Esophagus squamous epithelium (tissue), 5 donors: ENCODE measurements around the gene BTBD10. TPM values are rescaled to one million over a fixed set of nuclear protein-coding genes. Genes with fewer than 3 reads are reported as not detected.

Experiments used
- DNase-seq: peaks from one replicate; lab custom pipeline; 2025; lab: John Stamatoyannopoulos, UW
- H3K27ac ChIP-seq, 4 donors: fragments of 200-600 bp; sonication (generic); one replicate each; pipeline ENCODE4 v1.5.1; 2016 to 2019; ENCODE audit warnings: mild to moderate bottlenecking in 1 of 4
- H3K27me3 ChIP-seq, 4 donors: fragments of 200-600 bp; sonication (generic); 1 replicate in 3 of 4; 2 replicates in 1 of 4; pipeline versions ENCODE4 v1.5.1 to v1.6.0; 2017 to 2021; ENCODE audit warnings: antibody characterized with exemption in 1 of 4
- H3K36me3 ChIP-seq, 3 donors: fragments of 200-600 bp; sonication (generic); one replicate each; pipeline ENCODE4 v1.5.1; 2016 to 2019
- H3K4me1 ChIP-seq, 3 donors: fragments of 200-600 bp; sonication (generic); one replicate each; pipeline ENCODE4 v1.5.1; 2017 to 2019
- H3K4me3 ChIP-seq, 4 donors: fragments of 200-600 bp; sonication (generic); 1 replicate in 3 of 4; 2 replicates in 1 of 4; pipeline ENCODE4 v1.5.1; 2016 to 2019; ENCODE audit warnings: mild to moderate bottlenecking in 2 of 4, moderate library complexity in 1 of 4
- H3K9me3 ChIP-seq, 3 donors: fragments of 200-600 bp; sonication (generic); one replicate each; pipeline ENCODE4 v1.5.1; 2016 to 2019
- CTCF ChIP-seq, 6 experiments: fragments of 450-650 bp in 4 of 6; fragments of 200-600 bp in 2 of 6; sonication (generic) in 2 of 6; IDR thresholded peaks; one replicate each; pipeline ENCODE4 v1.5.1; 2016 to 2019; ENCODE audit warnings: antibody characterized with exemption in 6 of 6, mild to moderate bottlenecking in 4 of 6, moderate library complexity in 4 of 6
- POLR2A ChIP-seq, 4 donors: fragments of 450-650 bp; IDR thresholded peaks; one replicate each; pipeline ENCODE4 v1.6.1; 2017; ENCODE audit warnings: antibody characterized with exemption in 4 of 4, mild to moderate bottlenecking in 4 of 4, moderate library complexity in 3 of 4
- WGBS, 2 donors: methylation state at CpG; one replicate each; pipeline ENCODE4 v1.1.5; 2018; 5-methylcytosine and 5-hydroxymethylcytosine counted together
- intact Hi-C: fragments of 100-400 bp; cut with DNase I; formaldehyde crosslinking; loops from one replicate; pipeline ENCODE4 v1.15.0; 2022
- total RNA-seq, 4 donors: library from RNA; depleted of rRNA; stranded (reverse); fragments of >200 nt; gene quantifications; one replicate each; pipeline ENCODE4 v1.1.0, GENCODE V29; 2016
- donor health status: DM: yes; HTN: yes; CAD: no.

The BTBD10 gene
- total RNA-seq, 4 donors from 2014 or later: 45.3 to 56.7 (median 54.0) TPM

GRCh38 chr11:13349046-13349445 lies 114.0 kb downstream of the BTBD10 start:
- H3K4me1 ChIP-seq: peaks cover 0 to 11% (median 0%) of the 10 kb centered on the region in 3 donors
- H3K27me3 ChIP-seq: no peaks in the 10 kb centered on the region
- TF ChIP-seq CTCF (IDR thresholded peaks at IDR 0.05) (no peak), POLR2A (IDR thresholded peaks at IDR 0.05) (no peak)
- peaks cover 0 to 47% (median 4%) of the 10 kb centered on the region in 3 donors for H3K36me3 ChIP-seq
- 81 to 91% methylated on average over 6 of the region's 6 CpGs for WGBS, 2 donors
- no peak overlapping the region for H3K27ac ChIP-seq
- DNase-seq: no peak
- intact Hi-C loops: loop anchor here (5.0 kb wide), 1 partner anchor 387 kb away; no protein-coding TSS in a partner anchor
- no peak overlapping the region for H3K4me3 ChIP-seq
- no peaks in the 10 kb centered on the region for H3K9me3 ChIP-seq

- Histone ChIP-seq H3K36me3 (peaks cover 0 to 41% (median 4%) of the 10 kb centered on the region in 3 donors), H3K27ac (no peak overlapping the region), H3K4me1 (peaks cover 0 to 11% (median 0%) of the 10 kb centered on the region in 3 donors), H3K9me3 (no peaks in the 10 kb centered on the region), H3K4me3 (no peak overlapping the region), H3K27me3 (no peaks in the 10 kb centered on the region)
- intact Hi-C loops: loop anchor here (5.0 kb wide), 1 partner anchor 386 kb away; no protein-coding TSS in a partner anchor
- no peak for TF ChIP-seq POLR2A (IDR thresholded peaks at IDR 0.05)
- TF ChIP-seq CTCF (IDR thresholded peaks at IDR 0.05): no peak
- no peak for DNase-seq
- WGBS, 2 donors: 77 to 83% methylated on average over 3 of the region's 3 CpGs
Observed at GRCh38 chr11:13348305-13348704, 114.7 kb downstream of the BTBD10 start.

- DNase-seq: no peak
- no peak overlapping the region for H3K4me3 ChIP-seq
- intact Hi-C loops: loop anchor here (5.0 kb wide), 1 partner anchor 386 kb away; no protein-coding TSS in a partner anchor
- TF ChIP-seq POLR2A (IDR thresholded peaks at IDR 0.05) (no peak), CTCF (IDR thresholded peaks at IDR 0.05) (no peak)
- H3K27ac ChIP-seq: no peak overlapping the region
- peaks cover 0 to 37% (median 4%) of the 10 kb centered on the region in 3 donors for H3K36me3 ChIP-seq
- 35 to 51% methylated on average over 7 of the region's 7 CpGs for WGBS, 2 donors
- no peaks in the 10 kb centered on the region for H3K9me3 ChIP-seq
- H3K4me1 ChIP-seq: peaks cover 0 to 11% (median 0%) of the 10 kb centered on the region in 3 donors
- no peaks in the 10 kb centered on the region for H3K27me3 ChIP-seq
Observed at GRCh38 chr11:13347901-13348300, 115.1 kb downstream of the BTBD10 start.

- no peaks in the 10 kb centered on the region for H3K9me3 ChIP-seq
- H3K36me3 ChIP-seq: peaks cover 0 to 24% (median 4%) of the 10 kb centered on the region in 3 donors
- TF ChIP-seq CTCF (IDR thresholded peaks at IDR 0.05) (no peak), POLR2A (IDR thresholded peaks at IDR 0.05) (no peak)
- no peak for DNase-seq
- intact Hi-C loops: loop anchor here (5.0 kb wide), 1 partner anchor 384 kb away; no protein-coding TSS in a partner anchor
- WGBS, 2 donors: 92 to 93% methylated on average over 5 of the region's 5 CpGs
- peaks cover 0 to 12% (median 0%) of the 10 kb centered on the region in 3 donors for H3K4me1 ChIP-seq
- H3K4me3 ChIP-seq: no peak overlapping the region
- no peaks in the 10 kb centered on the region for H3K27me3 ChIP-seq
- H3K27ac ChIP-seq: no peak overlapping the region
Observed at GRCh38 chr11:13346470-13346869, 116.6 kb downstream of the BTBD10 start.

- H3K36me3 ChIP-seq: peaks cover 0 to 8% (median 4%) of the 10 kb centered on the region in 3 donors
- H3K4me3 ChIP-seq: no peak overlapping the region
- H3K9me3 ChIP-seq: no peaks in the 10 kb centered on the region
- H3K27ac ChIP-seq: no peak overlapping the region
- no peak for DNase-seq
- no peaks in the 10 kb centered on the region for H3K27me3 ChIP-seq
- intact Hi-C loops: loop anchor here (5.0 kb wide), 3 partner anchors 88 to 383 kb away; no protein-coding TSS in a partner anchor
- 100% methylated on average over 1 of the region's 1 CpG; no CpG with 5 or more reads in 1 of the 2 donors for WGBS, 2 donors
- no peak for TF ChIP-seq POLR2A (IDR thresholded peaks at IDR 0.05)
- no peak for TF ChIP-seq CTCF (IDR thresholded peaks at IDR 0.05)
- H3K4me1 ChIP-seq: peaks cover 0 to 25% (median 0%) of the 10 kb centered on the region in 3 donors
Observed at GRCh38 chr11:13344818-13345217, 118.2 kb downstream of the BTBD10 start.
